NT2/D1 (cell line): ENCODE measurements around the gene RRAGC.

Experiments used
- SUZ12 ChIP-seq: IDR thresholded peaks from 2 replicates; pipeline ENCODE4 v1.6.1; 2011; ENCODE audit not compliant: insufficient read length, insufficient read depth; ENCODE audit errors: extremely low read depth
- YY1 ChIP-seq: IDR thresholded peaks from 2 replicates; pipeline ENCODE4 v1.6.1; 2011; ENCODE audit not compliant: insufficient read length, insufficient read depth
- ZNF274 ChIP-seq: IDR thresholded peaks from 2 replicates; pipeline ENCODE4 v1.6.1; 2011; ENCODE audit warnings: mild to moderate bottlenecking, low read depth, low read length

DNA sequence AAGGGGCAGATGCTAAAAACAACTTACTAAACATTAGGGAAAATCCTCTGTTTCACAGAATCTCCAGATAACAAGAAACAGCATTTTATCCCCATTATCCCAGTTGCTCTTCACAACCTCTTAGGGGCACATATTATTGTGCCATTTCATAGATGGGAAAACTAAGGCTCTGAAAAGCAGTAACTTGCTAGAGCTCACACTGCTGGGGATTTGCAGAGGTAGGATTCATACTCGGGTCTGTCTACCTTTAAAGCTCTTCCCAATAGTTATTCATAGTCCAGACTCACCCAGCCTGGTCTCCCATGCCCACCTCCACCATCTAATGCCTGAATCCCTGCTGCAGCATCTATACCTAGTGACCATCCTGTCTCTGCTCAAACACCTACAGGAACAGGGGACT, 67.7 kb downstream of the RRAGC start:
- TF ChIP-seq ZNF274: no peak
- no peak for TF ChIP-seq YY1
- TF ChIP-seq SUZ12: no peak
